Nucleus accumbens (tissue), 56 donors: Measurements from ENCODE around the gene C18orf54.
"Not testable (repeated sequence)": the region's sequence is repeated elsewhere in the genome, so short reads cannot be mapped to it uniquely, and the experiment has no call there.

Experiments used
- DNase-seq, 56 donors: peaks; one replicate each; lab custom pipeline; 2025; lab: John Stamatoyannopoulos, UW

Gene C18orf54

GRCh38 chr18:54357660-54358494 is at the start of gene C18orf54, which contains the start of gene STARD6:
C18orf54 (plus strand) TSS chr18:54357906; CDS start chr18:54360573, 2,667 bp downstream.
STARD6 (minus strand) TSS chr18:54357858; CDS start chr18:54354573, 3,285 bp downstream.
- DNase-seq, result peak in 55 of 56 donors; percentile 33 to 91 (median 77)

GRCh38 chr18:54309564-54309963 is 48.1 kb upstream of the C18orf54 start:
- DNase-seq, result not testable (repeated sequence)

GRCh38 chr18:54316071-54316820 is 41.5 kb upstream of the C18orf54 start:
- DNase-seq, result no peak

GRCh38 chr18:54323561-54323960 is 34.1 kb upstream of the C18orf54 start:
- no peak for DNase-seq

GRCh38 chr18:54323970-54324369 is 33.7 kb upstream of the C18orf54 start:
- DNase-seq, result no peak

- DNase-seq, result no peak
Measured at GRCh38 chr18:54327818-54328217, 29.9 kb upstream of the C18orf54 start.

GRCh38 chr18:54329787-54330186 is 27.9 kb upstream of the C18orf54 start:
- no peak for DNase-seq

- DNase-seq, result no peak
Measured at GRCh38 chr18:54330768-54331548, 26.7 kb upstream of the C18orf54 start.

GRCh38 chr18:54335638-54336173 is 22.0 kb upstream of the C18orf54 start:
- DNase-seq, result no peak

GRCh38 chr18:54338230-54338629 is 19.5 kb upstream of the C18orf54 start:
- no peak for DNase-seq

GRCh38 chr18:54351186-54351585 is 6.5 kb upstream of the C18orf54 start:
- DNase-seq, result no peak

- DNase-seq, result peak in 9 of 56 donors; percentile 16 to 80 (median 41)
Measured at GRCh38 chr18:54357082-54357659, 535 bp upstream of the C18orf54 start.

GRCh38 chr18:54358495-54359040 is 862 bp downstream of the C18orf54 start:
- peak in 5 of 56 donors; percentile 1 to 32 (median 23) for DNase-seq

- DNase-seq, result no peak
Measured at GRCh38 chr18:54359233-54359632, 1.5 kb downstream of the C18orf54 start.

- no peak for DNase-seq
Measured at GRCh38 chr18:54360406-54360805, 2.7 kb downstream of the C18orf54 start.

- DNase-seq, result no peak
Measured at GRCh38 chr18:54378057-54378456, 20.4 kb downstream of the C18orf54 start.

- DNase-seq, result no peak
Measured at GRCh38 chr18:54381640-54382039, 23.9 kb downstream of the C18orf54 start.

- no peak for DNase-seq
Measured at GRCh38 chr18:54382076-54382475, 24.4 kb downstream of the C18orf54 start.

GRCh38 chr18:54382733-54383252 is 25.1 kb downstream of the C18orf54 start:
- DNase-seq, result no peak
